GM18868 (cell line): ENCODE data around the gene GMEB2.
"Not testable (repeated sequence)": the region's sequence is repeated elsewhere in the genome, so short reads cannot be mapped to it uniquely, and the experiment has no call there.

Experiments used
- ATAC-seq: cut with Tn5 transposase; IDR thresholded peaks from one replicate; pipeline ENCODE4 v1.9.1; 2021; ENCODE audit warnings: mild to moderate bottlenecking, moderate library complexity; ENCODE audit not compliant: unreplicated experiment

GMEB2 gene

GRCh38 chr20:63561624-63562396 is 65.1 kb downstream of the GMEB2 start:
- no peak for ATAC-seq

GRCh38 chr20:63560856-63561609 is 65.9 kb downstream of the GMEB2 start:
- ATAC-seq: no peak

GRCh38 chr20:63560333-63560805 is 66.5 kb downstream of the GMEB2 start:
- ATAC-seq: no peak

- not testable (repeated sequence) for ATAC-seq
Observed at GRCh38 chr20:63559485-63560332, 67.2 kb downstream of the GMEB2 start.

DNA sequence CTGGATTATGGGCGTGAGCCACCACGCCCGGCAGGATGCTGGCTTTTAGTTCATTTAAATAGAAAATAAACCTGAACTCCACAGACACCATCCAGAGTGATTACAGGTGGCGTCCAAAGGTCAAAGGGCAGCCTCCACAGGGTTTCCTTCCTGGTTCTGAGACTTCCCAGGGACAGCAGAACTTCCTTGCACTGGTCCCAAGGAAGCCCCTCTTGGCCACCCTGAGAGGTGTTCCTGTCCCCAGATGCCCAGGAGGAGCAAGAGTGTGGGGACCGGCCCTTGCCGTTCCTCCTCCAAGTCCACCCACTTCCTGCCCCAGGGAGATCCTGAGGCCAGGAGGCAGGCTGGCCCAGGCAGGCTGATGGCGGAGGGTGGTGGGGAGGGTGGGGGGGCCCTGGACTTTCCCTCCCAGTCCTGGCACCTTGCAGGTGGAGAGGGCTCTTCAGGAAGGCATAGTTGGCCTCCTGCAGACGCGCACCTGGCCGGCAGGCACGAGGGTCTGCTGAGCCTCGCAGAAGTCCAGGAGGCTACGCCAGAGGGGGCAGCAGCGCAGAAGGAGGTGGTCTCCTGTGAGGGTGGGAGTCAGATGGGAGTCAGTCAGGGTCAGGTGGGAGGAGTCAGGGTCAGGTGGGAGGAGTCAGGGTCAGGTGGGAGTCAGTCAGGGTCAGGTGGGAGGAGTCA is 68.0 kb downstream of the GMEB2 start:
- ATAC-seq: no peak

GRCh38 chr20:63557481-63557891 is 69.4 kb downstream of the GMEB2 start:
- ATAC-seq: no peak

GRCh38 chr20:63556873-63557478 is 69.9 kb downstream of the GMEB2 start:
- no peak for ATAC-seq

- ATAC-seq: no peak
Observed at GRCh38 chr20:63555661-63556381, 71.1 kb downstream of the GMEB2 start.

DNA sequence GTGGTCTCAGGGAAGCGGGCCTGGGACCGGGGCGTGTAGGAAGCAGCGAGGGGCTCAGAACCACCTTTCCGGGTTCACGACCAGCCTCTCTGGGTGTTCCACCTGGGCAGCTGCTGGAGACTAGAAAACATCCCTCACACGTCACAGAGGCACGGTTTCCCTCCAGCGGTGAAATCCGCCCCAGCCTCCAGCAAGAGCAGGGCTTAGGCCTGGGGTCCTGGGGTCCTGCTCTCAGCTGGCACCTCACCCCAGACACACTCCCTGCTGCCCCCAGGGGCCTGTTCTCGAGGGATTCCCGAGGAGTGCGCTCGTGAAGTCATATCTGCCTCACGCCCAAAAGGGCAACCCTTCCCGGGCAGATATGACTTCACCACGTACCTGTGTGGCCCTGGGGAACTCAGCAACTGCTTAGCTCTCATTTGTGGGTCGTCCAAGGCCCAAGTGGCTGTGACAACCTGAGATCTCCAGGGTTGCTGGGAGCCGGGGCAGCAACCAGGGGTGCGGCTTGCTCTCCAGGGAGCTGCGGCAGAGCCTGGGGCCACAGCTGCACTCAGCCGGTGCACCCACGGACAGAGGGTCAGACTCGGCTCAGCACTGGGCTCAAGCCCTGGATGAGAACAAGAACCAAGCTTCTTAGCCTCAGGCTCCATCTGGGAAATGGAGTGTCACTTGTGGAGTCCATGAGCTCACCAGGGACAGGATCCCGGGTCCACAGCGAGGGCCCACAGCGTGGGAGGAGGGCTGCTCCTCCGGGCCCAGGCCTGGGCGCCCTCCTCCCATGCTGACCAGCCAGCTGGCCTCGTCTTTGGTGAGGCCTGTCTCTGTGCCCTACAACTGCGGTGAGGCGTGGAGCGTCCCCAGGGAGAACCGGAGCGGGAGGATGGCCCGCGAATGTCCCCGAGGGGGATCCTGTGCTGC is 72.3 kb downstream of the GMEB2 start:
- no peak for ATAC-seq

GRCh38 chr20:63553933-63554290 is 73.0 kb downstream of the GMEB2 start, which contains the start of gene FNDC11:
Gene FNDC11, plus strand, starts transcription at chr20:63554159. Its CDS starts 1,505 bp downstream, at chr20:63555664.
- peak; percentile 26 for ATAC-seq

GRCh38 chr20:63553251-63553932 is 73.5 kb downstream of the GMEB2 start:
- ATAC-seq: peak; percentile 38

GRCh38 chr20:63552481-63553249 is 74.2 kb downstream of the GMEB2 start:
- peak; percentile 32 for ATAC-seq

GRCh38 chr20:63551068-63551467 is 75.8 kb downstream of the GMEB2 start:
- no peak for ATAC-seq

- ATAC-seq: no peak
Observed at GRCh38 chr20:63549679-63550282, 77.1 kb downstream of the GMEB2 start.

GRCh38 chr20:63549019-63549418 is 77.9 kb downstream of the GMEB2 start:
- ATAC-seq: no peak

DNA sequence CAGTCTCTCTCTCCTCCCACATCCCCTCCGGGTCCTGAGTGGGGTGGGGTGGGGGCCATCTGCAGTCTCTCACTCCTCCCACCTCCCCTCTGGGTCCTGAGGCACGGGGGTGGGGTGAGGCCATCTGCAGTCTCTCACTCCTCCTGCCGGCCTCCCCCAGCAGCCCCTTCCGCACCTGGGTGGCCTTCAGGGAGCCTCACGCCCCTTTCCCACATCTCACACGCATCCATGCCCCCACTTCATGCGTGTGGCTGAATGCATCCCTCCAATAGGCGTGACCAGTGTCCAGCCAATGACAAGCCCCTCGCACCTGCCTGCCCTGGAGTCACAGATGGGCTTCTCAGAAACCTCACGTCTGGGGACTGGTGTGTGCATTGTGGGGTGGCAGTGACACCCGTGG is 78.4 kb downstream of the GMEB2 start:
- no peak for ATAC-seq
